ENCODE data around the gene DLG2.
A peak's percentile ranks its signal among the peaks of the same experiment; 100 is the strongest.

The DLG2 gene

GRCh38 chr11:84566671-84567070 is 1060.5 kb downstream of the DLG2 start:
- DNase-seq = no peak
- H4K91ac ChIP-seq (ENCODE audit: low read length) = no peak overlapping the region
- no peak overlapping the region for H3K4ac ChIP-seq (ENCODE audit: low read depth in 1 of 2, low read length in 2 of 2)
- H3K14ac ChIP-seq (ENCODE audit: low read length in 2 of 2) = no peak overlapping the region
- no peaks in the 10 kb centered on the region for H3K36me3 ChIP-seq (ENCODE audit: control insufficient read depth in 1 of 2, insufficient read depth in 2 of 2, low read depth in 1 of 2, low read length in 2 of 2)
- H3K23ac ChIP-seq (ENCODE audit: low read length in 2 of 2) = no peak overlapping the region
- no peak overlapping the region for H2BK5ac ChIP-seq (ENCODE audit: low read depth, low read length, poor library complexity, severe bottlenecking)
- H3K4me1 ChIP-seq (ENCODE audit: control insufficient read depth, insufficient read depth, low read depth, low read length) = peaks cover 4% of the 10 kb centered on the region
- peak overlapping the region; percentile 30 for H3K27ac ChIP-seq (ENCODE audit: low read length, poor library complexity, severe bottlenecking)
- no peak overlapping the region for H4K8ac ChIP-seq (ENCODE audit: low read length)
- H3K9ac ChIP-seq (ENCODE audit: low read length) = no peak overlapping the region
- 36% methylated on average over 1 of the region's 2 CpGs for WGBS
- H3K4me3 ChIP-seq (ENCODE audit: insufficient read depth in 1 of 2, low read depth in 1 of 2, low read length in 2 of 2) = no peak overlapping the region
- no peaks in the 10 kb centered on the region for H3K27me3 ChIP-seq (ENCODE audit: control insufficient read depth in 1 of 2, insufficient read depth in 1 of 2, low read length in 2 of 2)
- H2AFZ ChIP-seq (ENCODE audit: low read depth, low read length) = no peak overlapping the region
- H2AK5ac ChIP-seq (ENCODE audit: low read length, severe bottlenecking) = no peak overlapping the region
- H3K4me2 ChIP-seq (ENCODE audit: low read length, poor library complexity, severe bottlenecking) = no peak overlapping the region
- no peak overlapping the region for H2BK120ac ChIP-seq (ENCODE audit: low read depth, low read length)
- H2BK15ac ChIP-seq (ENCODE audit: low read depth, poor library complexity, severe bottlenecking) = no peak overlapping the region
- H3K18ac ChIP-seq (ENCODE audit: low read depth in 1 of 2, low read length in 2 of 2) = no peak overlapping the region
- H3K9me3 ChIP-seq (ENCODE audit: control insufficient read depth, low read length) = peaks cover 4% of the 10 kb centered on the region
- no peak overlapping the region for H2BK12ac ChIP-seq (ENCODE audit: low read length in 2 of 2)
- no peaks in the 10 kb centered on the region for H3K79me1 ChIP-seq (replicated peaks; ENCODE audit: low read length, poor library complexity, severe bottlenecking)

- Histone ChIP-seq H3K4me2 (ENCODE audit: low read length, poor library complexity, severe bottlenecking) (no peak overlapping the region), H2AK5ac (ENCODE audit: low read length, severe bottlenecking) (no peak overlapping the region), H2BK120ac (ENCODE audit: low read depth, low read length) (no peak overlapping the region), H3K27ac (ENCODE audit: low read length, poor library complexity, severe bottlenecking) (no peak overlapping the region), H3K9me3 (ENCODE audit: control insufficient read depth, low read length) (peaks cover 4% of the 10 kb centered on the region), H3K23ac (ENCODE audit: low read length in 2 of 2) (no peak overlapping the region), H3K4me3 (ENCODE audit: insufficient read depth in 1 of 2, low read depth in 1 of 2, low read length in 2 of 2) (no peak overlapping the region), H3K4me1 (ENCODE audit: control insufficient read depth, insufficient read depth, low read depth, low read length) (peaks cover 4% of the 10 kb centered on the region), H2AFZ (ENCODE audit: low read depth, low read length) (no peak overlapping the region), H3K18ac (ENCODE audit: low read depth in 1 of 2, low read length in 2 of 2) (no peak overlapping the region), H2BK15ac (ENCODE audit: low read depth, poor library complexity, severe bottlenecking) (no peak overlapping the region), H3K36me3 (ENCODE audit: control insufficient read depth in 1 of 2, insufficient read depth in 2 of 2, low read depth in 1 of 2, low read length in 2 of 2) (no peaks in the 10 kb centered on the region), H4K8ac (ENCODE audit: low read length) (no peak overlapping the region), H4K91ac (ENCODE audit: low read length) (no peak overlapping the region), H2BK12ac (ENCODE audit: low read length in 2 of 2) (no peak overlapping the region), H2BK5ac (ENCODE audit: low read depth, low read length, poor library complexity, severe bottlenecking) (no peak overlapping the region), H3K14ac (ENCODE audit: low read length in 2 of 2) (no peak overlapping the region), H3K27me3 (ENCODE audit: control insufficient read depth in 1 of 2, insufficient read depth in 1 of 2, low read length in 2 of 2) (no peaks in the 10 kb centered on the region), H3K4ac (ENCODE audit: low read depth in 1 of 2, low read length in 2 of 2) (no peak overlapping the region), H3K79me1 (replicated peaks; ENCODE audit: low read length, poor library complexity, severe bottlenecking) (no peaks in the 10 kb centered on the region), H3K9ac (ENCODE audit: low read length) (no peak overlapping the region)
- DNase-seq = no peak
Measured at GRCh38 chr11:84564867-84565184, 1062.3 kb downstream of the DLG2 start.

GRCh38 chr11:84564180-84564866 is 1062.8 kb downstream of the DLG2 start:
- no peaks in the 10 kb centered on the region for H3K36me3 ChIP-seq (ENCODE audit: control insufficient read depth in 1 of 2, insufficient read depth in 2 of 2, low read depth in 1 of 2, low read length in 2 of 2)
- peaks cover 4% of the 10 kb centered on the region for H3K4me1 ChIP-seq (ENCODE audit: control insufficient read depth, insufficient read depth, low read depth, low read length)
- H3K9me3 ChIP-seq (ENCODE audit: control insufficient read depth, low read length) = peaks cover 4% of the 10 kb centered on the region
- no peak overlapping the region for H2AK5ac ChIP-seq (ENCODE audit: low read length, severe bottlenecking)
- H3K4me3 ChIP-seq (ENCODE audit: insufficient read depth in 1 of 2, low read depth in 1 of 2, low read length in 2 of 2) = no peak overlapping the region
- no peak overlapping the region for H2BK15ac ChIP-seq (ENCODE audit: low read depth, poor library complexity, severe bottlenecking)
- no peaks in the 10 kb centered on the region for H3K79me1 ChIP-seq (replicated peaks; ENCODE audit: low read length, poor library complexity, severe bottlenecking)
- no peaks in the 10 kb centered on the region for H3K27me3 ChIP-seq (ENCODE audit: control insufficient read depth in 1 of 2, insufficient read depth in 1 of 2, low read length in 2 of 2)
- no peak overlapping the region for H2BK120ac ChIP-seq (ENCODE audit: low read depth, low read length)
- no peak overlapping the region for H3K14ac ChIP-seq (ENCODE audit: low read length in 2 of 2)
- no peak overlapping the region for H3K23ac ChIP-seq (ENCODE audit: low read length in 2 of 2)
- H3K18ac ChIP-seq (ENCODE audit: low read depth in 1 of 2, low read length in 2 of 2) = no peak overlapping the region
- no peak overlapping the region for H3K4ac ChIP-seq (ENCODE audit: low read depth in 1 of 2, low read length in 2 of 2)
- no peak overlapping the region for H2AFZ ChIP-seq (ENCODE audit: low read depth, low read length)
- no peak overlapping the region for H4K8ac ChIP-seq (ENCODE audit: low read length)
- peak overlapping the region; percentile 93 for H3K27ac ChIP-seq (ENCODE audit: low read length, poor library complexity, severe bottlenecking)
- no peak overlapping the region for H4K91ac ChIP-seq (ENCODE audit: low read length)
- peak overlapping the region; percentile 31 for H2BK5ac ChIP-seq (ENCODE audit: low read depth, low read length, poor library complexity, severe bottlenecking)
- H2BK12ac ChIP-seq (ENCODE audit: low read length in 2 of 2) = no peak overlapping the region
- 90% methylated on average over 1 of the region's 4 CpGs for WGBS
- H3K4me2 ChIP-seq (ENCODE audit: low read length, poor library complexity, severe bottlenecking) = peak overlapping the region; percentile 53
- peak; percentile 43 for DNase-seq
- H3K9ac ChIP-seq (ENCODE audit: low read length) = no peak overlapping the region

- WGBS = no CpG with 5 or more reads among the region's 2 CpGs
- Histone ChIP-seq H2BK15ac (ENCODE audit: low read depth, poor library complexity, severe bottlenecking) (no peak overlapping the region), H3K4me1 (ENCODE audit: control insufficient read depth, insufficient read depth, low read depth, low read length) (peaks cover 4% of the 10 kb centered on the region), H3K27ac (ENCODE audit: low read length, poor library complexity, severe bottlenecking) (peak overlapping the region; percentile 93), H4K8ac (ENCODE audit: low read length) (no peak overlapping the region), H3K23ac (ENCODE audit: low read length in 2 of 2) (no peak overlapping the region), H2BK12ac (ENCODE audit: low read length in 2 of 2) (no peak overlapping the region), H3K14ac (ENCODE audit: low read length in 2 of 2) (no peak overlapping the region), H3K18ac (ENCODE audit: low read depth in 1 of 2, low read length in 2 of 2) (no peak overlapping the region), H2AFZ (ENCODE audit: low read depth, low read length) (no peak overlapping the region), H2BK120ac (ENCODE audit: low read depth, low read length) (no peak overlapping the region), H3K36me3 (ENCODE audit: control insufficient read depth in 1 of 2, insufficient read depth in 2 of 2, low read depth in 1 of 2, low read length in 2 of 2) (no peaks in the 10 kb centered on the region), H3K4ac (ENCODE audit: low read depth in 1 of 2, low read length in 2 of 2) (no peak overlapping the region), H2AK5ac (ENCODE audit: low read length, severe bottlenecking) (peak overlapping the region; percentile 86), H2BK5ac (ENCODE audit: low read depth, low read length, poor library complexity, severe bottlenecking) (no peak overlapping the region), H3K27me3 (ENCODE audit: control insufficient read depth in 1 of 2, insufficient read depth in 1 of 2, low read length in 2 of 2) (no peaks in the 10 kb centered on the region), H3K9me3 (ENCODE audit: control insufficient read depth, low read length) (no peaks in the 10 kb centered on the region), H3K4me3 (ENCODE audit: insufficient read depth in 1 of 2, low read depth in 1 of 2, low read length in 2 of 2) (no peak overlapping the region), H3K4me2 (ENCODE audit: low read length, poor library complexity, severe bottlenecking) (peak overlapping the region; percentile 21), H4K91ac (ENCODE audit: low read length) (no peak overlapping the region), H3K9ac (ENCODE audit: low read length) (no peak overlapping the region), H3K79me1 (replicated peaks; ENCODE audit: low read length, poor library complexity, severe bottlenecking) (no peaks in the 10 kb centered on the region)
- no peak for DNase-seq
Measured at GRCh38 chr11:84563356-84563755, 1063.8 kb downstream of the DLG2 start.

Data from mesenchymal stem cell (in vitro differentiated cells and primary cell).